Measurements from ENCODE around the gene KCNH2. TPM values are rescaled to one million over a fixed set of nuclear protein-coding genes. Genes with fewer than 3 reads are reported as not detected.

KCNH2 gene
- total and polyA plus RNA-seq, 4 donors: 0.43 to 2.0 (median 1.3) TPM

- H3K4me3 ChIP-seq: no peak overlapping the region
- peaks cover 8 to 83% (median 35%) of the 10 kb centered on the region in 5 donors for H3K4me1 ChIP-seq (ENCODE audit: control insufficient read depth in 5 of 5, insufficient read depth in 5 of 5, low read length in 5 of 5)
- no peaks in the 10 kb centered on the region for H3K27me3 ChIP-seq (ENCODE audit: control insufficient read depth in 3 of 3, insufficient read depth in 3 of 3, low read length in 2 of 3)
- 82 to 95% methylated on average over 1 of the region's 1 CpG for WGBS, 2 donors
- no peak overlapping the region for H3K9ac ChIP-seq (ENCODE audit: insufficient read depth in 1 of 2, low read length in 2 of 2)
- no peaks in the 10 kb centered on the region for H3K36me3 ChIP-seq (ENCODE audit: control insufficient read depth in 4 of 4, insufficient read depth in 4 of 4, low read length in 4 of 4)
- ATAC-seq (ENCODE audit: insufficient read depth, low FRiP score) (no peak), DNase-seq (no peak)
- no peak for TF ChIP-seq CTCF (IDR thresholded peaks at IDR 0.05; ENCODE audit: control extremely low read depth, extremely low read depth)
- peak overlapping the region in 1 of 2 donors; percentile 87 for H3K27ac ChIP-seq (ENCODE audit: low read depth in 1 of 2, low read length in 1 of 2)
- H3K9me3 ChIP-seq (ENCODE audit: control insufficient read depth in 4 of 4, insufficient read depth in 3 of 4, low read length in 3 of 4): no peaks in the 10 kb centered on the region
These were observed 12.1 kb downstream of the KCNH2 start for GRCh38 chr7:150966002-150966401.

GRCh38 chr7:150965273-150965830 is 12.8 kb downstream of the KCNH2 start:
- Histone ChIP-seq H3K9me3 (ENCODE audit: control insufficient read depth in 4 of 4, insufficient read depth in 3 of 4, low read length in 3 of 4) (no peaks in the 10 kb centered on the region), H3K4me1 (ENCODE audit: control insufficient read depth in 5 of 5, insufficient read depth in 5 of 5, low read length in 5 of 5) (peaks cover 3 to 82% (median 29%) of the 10 kb centered on the region in 5 donors), H3K36me3 (ENCODE audit: control insufficient read depth in 4 of 4, insufficient read depth in 4 of 4, low read length in 4 of 4) (no peaks in the 10 kb centered on the region), H3K4me3 (no peak overlapping the region), H3K27ac (ENCODE audit: low read depth in 1 of 2, low read length in 1 of 2) (peak overlapping the region; percentile 21 to 87), H3K9ac (ENCODE audit: insufficient read depth in 1 of 2, low read length in 2 of 2) (no peak overlapping the region), H3K27me3 (ENCODE audit: control insufficient read depth in 3 of 3, insufficient read depth in 3 of 3, low read length in 2 of 3) (no peaks in the 10 kb centered on the region)
- WGBS, 2 donors: 73 to 82% methylated on average over 16 of the region's 16 CpGs
- ATAC-seq (ENCODE audit: insufficient read depth, low FRiP score) (no peak), DNase-seq (no peak)
- TF ChIP-seq CTCF (IDR thresholded peaks at IDR 0.05; ENCODE audit: control extremely low read depth, extremely low read depth): no peak

GRCh38 chr7:150964593-150965111 is 13.5 kb downstream of the KCNH2 start:
- Histone ChIP-seq H3K27me3 (ENCODE audit: control insufficient read depth in 3 of 3, insufficient read depth in 3 of 3, low read length in 2 of 3) (no peaks in the 10 kb centered on the region), H3K27ac (ENCODE audit: low read depth in 1 of 2, low read length in 1 of 2) (peak overlapping the region in 1 of 2 donors; percentile 87), H3K36me3 (ENCODE audit: control insufficient read depth in 4 of 4, insufficient read depth in 4 of 4, low read length in 4 of 4) (no peaks in the 10 kb centered on the region), H3K9ac (ENCODE audit: insufficient read depth in 1 of 2, low read length in 2 of 2) (no peak overlapping the region), H3K4me1 (ENCODE audit: control insufficient read depth in 5 of 5, insufficient read depth in 5 of 5, low read length in 5 of 5) (peaks cover 0 to 81% (median 28%) of the 10 kb centered on the region in 5 donors), H3K9me3 (ENCODE audit: control insufficient read depth in 4 of 4, insufficient read depth in 3 of 4, low read length in 3 of 4) (no peaks in the 10 kb centered on the region), H3K4me3 (no peak overlapping the region)
- DNase-seq (peak; percentile 68 to 80 (median 80)), ATAC-seq (ENCODE audit: insufficient read depth, low FRiP score) (no peak)
- 46 to 49% methylated on average over 16 of the region's 16 CpGs for WGBS, 2 donors
- no peak for TF ChIP-seq CTCF (IDR thresholded peaks at IDR 0.05; ENCODE audit: control extremely low read depth, extremely low read depth)

Measured in lung (tissue), 12 donors.